Spleen (tissue), 11 donors: ENCODE results near the gene CDC42BPB. TPM values are rescaled to one million over a fixed set of nuclear protein-coding genes. Genes with fewer than 3 reads are reported as not detected.

Source experiments
- DNase-seq: peaks from one replicate; pipeline ENCODE4 v3.0.0-alpha.2; 2020
- H3K27ac ChIP-seq, 8 donors: fragments of 200-600 bp; sonication (generic) in 7 of 8; 1 replicate in 4 of 8; 2 replicates in 4 of 8; pipeline versions ENCODE4 v1.5.0 to v1.8.0; 2016 to 2021; ENCODE audit warnings: inconsistent platforms in 4 of 8, mild to moderate bottlenecking in 4 of 8, moderate library complexity in 1 of 8
- H3K27me3 ChIP-seq, 7 donors: fragments of 200-600 bp; sonication (generic) in 6 of 7; replicated peaks in 1 of 7; 1 replicate in 4 of 7; 2 replicates in 3 of 7; pipeline versions ENCODE4 v1.5.0 to v1.8.0; 2016 to 2021; ENCODE audit warnings: inconsistent platforms in 3 of 7, mild to moderate bottlenecking in 1 of 7
- H3K36me3 ChIP-seq, 6 donors: fragments of 200-600 bp; sonication (generic) in 5 of 6; 1 replicate in 4 of 6; 2 replicates in 2 of 6; pipeline versions ENCODE4 v1.5.0 to v1.8.0; 2016 to 2021; ENCODE audit warnings: inconsistent platforms in 2 of 6
- H3K4me1 ChIP-seq, 6 donors: fragments of 200-600 bp; sonication (generic) in 5 of 6; 1 replicate in 3 of 6; 2 replicates in 3 of 6; pipeline versions ENCODE4 v1.5.0 to v1.8.0; 2016 to 2021; ENCODE audit warnings: inconsistent platforms in 3 of 6
- H3K4me3 ChIP-seq, 8 donors: fragments of 200-600 bp; sonication (generic) in 7 of 8; 1 replicate in 4 of 8; 2 replicates in 4 of 8; pipeline versions ENCODE4 v1.5.0 to v1.8.0; 2016 to 2021; ENCODE audit warnings: inconsistent platforms in 4 of 8, mild to moderate bottlenecking in 4 of 8, moderate library complexity in 2 of 8
- H3K9me3 ChIP-seq, 8 donors: fragments of 200-600 bp; sonication (generic) in 7 of 8; 1 replicate in 4 of 8; 2 replicates in 4 of 8; pipeline versions ENCODE4 v1.5.0 to v1.8.0; 2016 to 2021; ENCODE audit warnings: inconsistent platforms in 4 of 8
- POLR2A ChIP-seq, 3 donors: fragments of 450-650 bp; IDR thresholded peaks; one replicate each; pipeline ENCODE4 v1.5.1; 2017; ENCODE audit warnings: antibody characterized with exemption in 3 of 3, mild to moderate bottlenecking in 1 of 3
- POLR2AphosphoS5 ChIP-seq, 3 donors: sonication (generic); formaldehyde crosslinking; IDR thresholded peaks; one replicate each; pipeline ENCODE4 v1.5.1; 2017; ENCODE audit warnings: antibody characterized with exemption in 3 of 3
- WGBS, 5 donors: extraction: QIAGEN DNeasy Blood & Tissue Kit in 3 of 5; methylation state at CpG; one replicate each; pipeline versions ENCODE4 v1.1.5 to v1.1.7; 2013 to 2018; 5-methylcytosine and 5-hydroxymethylcytosine counted together
- intact Hi-C: fragments of 100-400 bp; cut with DNase I; formaldehyde crosslinking; loops from one replicate; pipeline ENCODE4 v1.15.0; 2023; ENCODE audit warnings: low total_unique reads
- polyA plus RNA-seq, 3 donors: library from polyadenylated mRNA; stranded (reverse); fragments of 200-250 nt; gene quantifications; one replicate each; pipeline ENCODE4 v1.2.1, GENCODE V29; 2013
- total RNA-seq, 7 donors: library from RNA; depleted of rRNA in 3 of 7; stranded (reverse); fragments of >200 nt in 3 of 7; fragmentation: NEBNext Ultra II Directional in 4 of 7; extraction: Animal tissue kit (Norgen Biotek cat#: 25700) in 4 of 7; gene quantifications; one replicate each; pipeline versions ENCODE4 v1.1.0 to v1.2.1, GENCODE V29; 2016 to 2021
- TF ChIP-seq, protein P1 (sequence below), 11 experiments: fragments of 200-600 bp in 7 of 11; fragments of 450-650 bp in 4 of 11; sonication (generic) in 4 of 11; IDR thresholded peaks in 8 of 11; conservative IDR thresholded peaks in 3 of 11; 1 replicate in 7 of 11; 2 replicates in 4 of 11; pipeline versions ENCODE4 v1.4.0 to v1.8.0; 2016 to 2021; ENCODE audit warnings: antibody characterized with exemption in 11 of 11, inconsistent platforms in 4 of 11, mild to moderate bottlenecking in 1 of 11
- donor health status: healthy with polysubstance abuse.
- donor health status: DM: no; HTN: no; CAD: no; lungs with moderate emphysema.
- donor health status: DM: no; HTN: no; CAD: no.
- donor health status: Bipolar disorder and iron deficiency.
- donor health status: healthy.
- donor health status: DM: no; HTN: no; CAD: no.
- donor health status: DM: yes; HTN: yes; CAD: no.

The CDC42BPB gene
- total and polyA plus RNA-seq, 10 donors: 6.4 to 94.5 (median 77.8) TPM

DNA sequence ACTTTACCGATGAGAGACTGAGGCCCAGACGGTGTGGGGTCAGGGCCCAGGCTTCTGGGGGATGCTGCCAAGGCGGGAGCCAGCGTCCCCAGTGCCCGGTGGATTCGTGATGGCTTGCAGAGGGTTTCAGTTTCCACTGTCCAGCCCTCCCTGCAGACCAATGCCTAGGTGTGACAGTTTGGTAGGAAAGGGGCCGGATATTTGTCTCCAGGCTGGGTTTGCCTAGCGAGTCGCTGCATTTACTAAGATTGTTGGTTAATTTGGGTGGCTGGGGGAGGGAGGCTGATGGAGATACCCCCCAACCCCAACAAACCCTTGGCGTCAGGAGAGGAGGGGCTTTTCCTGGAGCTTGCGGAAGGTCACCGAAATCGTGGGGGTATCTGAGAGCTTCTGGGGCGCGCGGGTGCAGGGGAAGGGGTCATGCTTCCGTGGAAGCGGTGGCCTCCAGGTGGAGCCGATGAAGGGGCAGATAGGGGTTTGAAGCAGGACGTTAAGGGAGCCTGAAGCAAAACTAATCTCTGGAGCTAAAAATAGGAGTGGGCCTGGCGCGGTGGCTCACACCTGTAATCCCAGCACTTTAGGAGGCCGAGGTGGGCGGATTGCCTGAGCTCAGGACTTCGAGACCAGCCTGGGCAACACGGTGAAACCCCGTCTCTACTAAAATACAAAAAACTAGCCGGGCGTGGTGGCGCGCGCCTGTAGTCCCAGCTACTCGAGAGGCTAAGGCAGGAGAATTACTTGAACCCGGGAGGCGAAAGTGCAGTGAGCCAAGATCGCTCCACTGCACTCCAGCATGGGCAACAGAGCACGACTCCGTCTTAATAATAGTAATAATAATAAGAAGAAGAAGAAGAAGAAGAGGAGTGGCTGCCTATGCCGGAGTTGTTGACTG, 1.1 kb upstream of the CDC42BPB start:
- H3K27ac ChIP-seq: peak overlapping the region; percentile 60 to 90 (median 77)
- 51 to 53% (median 53%) methylated on average over 35 to 39 of the region's 39 CpGs for WGBS, 5 donors
- no peaks in the 10 kb centered on the region for H3K9me3 ChIP-seq
- H3K27me3 ChIP-seq: peaks cover 0 to 35% (median 2%) of the 10 kb centered on the region in 7 donors
- intact Hi-C loops: no loop called here
- H3K4me1 ChIP-seq: peaks cover 24 to 54% (median 42%) of the 10 kb centered on the region in 6 donors
- H3K4me3 ChIP-seq: peak overlapping the region; percentile 57 to 96 (median 78)
- DNase-seq: peak; percentile 64
- no peaks in the 10 kb centered on the region for H3K36me3 ChIP-seq
- TF ChIP-seq, protein P1, sequence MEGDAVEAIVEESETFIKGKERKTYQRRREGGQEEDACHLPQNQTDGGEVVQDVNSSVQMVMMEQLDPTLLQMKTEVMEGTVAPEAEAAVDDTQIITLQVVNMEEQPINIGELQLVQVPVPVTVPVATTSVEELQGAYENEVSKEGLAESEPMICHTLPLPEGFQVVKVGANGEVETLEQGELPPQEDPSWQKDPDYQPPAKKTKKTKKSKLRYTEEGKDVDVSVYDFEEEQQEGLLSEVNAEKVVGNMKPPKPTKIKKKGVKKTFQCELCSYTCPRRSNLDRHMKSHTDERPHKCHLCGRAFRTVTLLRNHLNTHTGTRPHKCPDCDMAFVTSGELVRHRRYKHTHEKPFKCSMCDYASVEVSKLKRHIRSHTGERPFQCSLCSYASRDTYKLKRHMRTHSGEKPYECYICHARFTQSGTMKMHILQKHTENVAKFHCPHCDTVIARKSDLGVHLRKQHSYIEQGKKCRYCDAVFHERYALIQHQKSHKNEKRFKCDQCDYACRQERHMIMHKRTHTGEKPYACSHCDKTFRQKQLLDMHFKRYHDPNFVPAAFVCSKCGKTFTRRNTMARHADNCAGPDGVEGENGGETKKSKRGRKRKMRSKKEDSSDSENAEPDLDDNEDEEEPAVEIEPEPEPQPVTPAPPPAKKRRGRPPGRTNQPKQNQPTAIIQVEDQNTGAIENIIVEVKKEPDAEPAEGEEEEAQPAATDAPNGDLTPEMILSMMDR (IDR thresholded peaks at IDR 0.05 in 8 of 11, conservative IDR thresholded peaks at IDR 0.05 in 3 of 11): no peak
- TF ChIP-seq POLR2A (IDR thresholded peaks at IDR 0.05): no peak

DNA sequence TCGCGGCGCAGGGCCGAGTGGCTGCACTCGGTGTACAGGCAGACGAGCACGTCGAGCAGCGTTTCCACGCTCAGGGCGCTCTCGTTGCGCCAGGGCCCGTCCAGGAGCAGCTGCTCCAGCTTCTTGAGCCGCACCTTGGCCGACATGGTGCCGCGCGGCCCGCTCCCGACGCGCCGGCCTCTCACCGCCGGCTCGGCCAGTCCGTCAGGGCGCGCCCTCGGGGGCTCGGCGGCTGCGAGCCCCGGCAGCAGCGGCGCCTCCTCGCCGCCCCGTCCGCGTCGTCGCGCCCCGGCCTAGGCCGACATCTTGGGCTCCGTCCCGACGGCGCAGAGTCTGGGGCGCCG, 349 bp downstream of the CDC42BPB start:
- DNase-seq: peak; percentile 85
- WGBS, 5 donors: 0 to 4% (median 1%) methylated on average over 13 to 53 of the region's 53 CpGs
- Histone ChIP-seq H3K27me3 (peaks cover 0 to 35% (median 2%) of the 10 kb centered on the region in 7 donors), H3K4me1 (peaks cover 24 to 66% (median 49%) of the 10 kb centered on the region in 6 donors), H3K36me3 (no peaks in the 10 kb centered on the region), H3K9me3 (no peaks in the 10 kb centered on the region), H3K4me3 (peak overlapping the region; percentile 75 to 96 (median 84)), H3K27ac (peak overlapping the region; percentile 60 to 93 (median 90))
- intact Hi-C loops: no loop called here
- TF ChIP-seq POLR2A (IDR thresholded peaks at IDR 0.05) (no peak), POLR2AphosphoS5 (IDR thresholded peaks at IDR 0.05) (no peak)
- TF ChIP-seq, protein P1 (IDR thresholded peaks at IDR 0.05 in 8 of 11, conservative IDR thresholded peaks at IDR 0.05 in 3 of 11): no peak

DNA sequence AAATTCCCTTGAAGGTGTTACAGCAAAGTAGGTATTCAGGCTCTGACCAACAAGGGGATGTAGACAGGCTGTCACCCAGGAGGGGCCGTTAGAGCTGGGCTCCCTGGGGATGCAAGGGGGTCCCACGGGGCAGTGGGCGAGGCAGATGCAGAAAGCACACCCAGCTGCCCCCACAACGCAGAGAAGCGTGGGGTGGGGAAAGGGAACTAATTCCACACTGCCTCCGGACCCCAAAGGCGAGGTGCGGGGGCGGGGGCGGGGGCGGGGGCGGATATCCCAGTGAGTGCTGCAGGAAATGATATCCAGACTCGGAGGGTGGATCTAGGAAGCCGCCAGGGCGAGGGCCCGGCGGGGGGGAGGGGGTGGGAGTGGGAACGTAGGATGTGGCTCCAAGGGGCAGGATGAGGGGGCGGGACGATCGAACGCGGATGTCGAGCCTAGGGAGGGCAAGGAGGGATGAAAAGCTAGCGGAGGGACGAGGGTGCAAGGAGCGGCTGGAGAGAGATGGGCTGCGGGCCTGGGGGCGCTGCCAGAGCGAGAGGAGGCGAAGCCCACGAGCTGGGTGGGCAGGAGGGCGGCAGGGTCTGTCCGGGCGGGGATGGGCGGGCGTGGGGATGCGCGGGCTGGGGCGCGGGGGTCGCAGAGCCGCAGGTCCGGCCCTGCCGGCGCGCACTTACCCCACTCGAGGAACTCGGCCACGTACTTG, 874 bp downstream of the CDC42BPB start:
- Histone ChIP-seq H3K27ac (peak overlapping the region; percentile 60 to 93 (median 90)), H3K27me3 (peaks cover 0 to 35% (median 2%) of the 10 kb centered on the region in 7 donors), H3K4me1 (peaks cover 24 to 70% (median 49%) of the 10 kb centered on the region in 6 donors), H3K9me3 (no peaks in the 10 kb centered on the region), H3K4me3 (peak overlapping the region; percentile 75 to 96 (median 84)), H3K36me3 (no peaks in the 10 kb centered on the region)
- DNase-seq: peak; percentile 86
- 2 to 6% (median 4%) methylated on average over 45 to 50 of the region's 50 CpGs for WGBS, 5 donors
- intact Hi-C loops: no loop called here
- TF ChIP-seq, protein P1 (IDR thresholded peaks at IDR 0.05 in 8 of 11, conservative IDR thresholded peaks at IDR 0.05 in 3 of 11): no peak
- TF ChIP-seq POLR2A (IDR thresholded peaks at IDR 0.05) (no peak), POLR2AphosphoS5 (IDR thresholded peaks at IDR 0.05) (peak in 1 of 3 donors; percentile 56)

DNA sequence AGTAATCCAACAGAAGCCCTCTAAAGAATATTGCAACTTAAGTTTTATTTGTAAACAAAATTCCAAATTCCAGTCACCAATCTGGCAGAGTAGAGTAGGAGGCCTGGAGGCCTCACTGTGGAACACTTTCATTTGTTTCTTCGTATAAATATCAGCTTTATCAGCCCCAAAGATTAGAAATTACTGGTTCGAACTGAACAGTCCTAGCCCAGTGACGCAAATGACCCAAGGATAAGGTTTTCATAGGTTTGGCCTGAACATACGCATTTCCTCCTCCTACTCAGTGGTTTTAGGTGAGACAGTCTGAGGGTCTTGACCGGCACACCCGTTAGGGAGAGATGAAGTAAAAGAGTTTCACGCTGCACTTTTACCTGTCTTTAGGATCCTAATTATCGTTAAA, 1.7 kb downstream of the CDC42BPB start:
- no peaks in the 10 kb centered on the region for H3K9me3 ChIP-seq
- peaks cover 0 to 32% (median 2%) of the 10 kb centered on the region in 7 donors for H3K27me3 ChIP-seq
- 57 to 81% (median 68%) methylated on average over 8 of the region's 8 CpGs for WGBS, 5 donors
- TF ChIP-seq POLR2AphosphoS5 (IDR thresholded peaks at IDR 0.05): no peak
- no peak for TF ChIP-seq POLR2A (IDR thresholded peaks at IDR 0.05)
- TF ChIP-seq, protein P1 (IDR thresholded peaks at IDR 0.05 in 8 of 11, conservative IDR thresholded peaks at IDR 0.05 in 3 of 11): no peak
- H3K4me3 ChIP-seq: peak overlapping the region; percentile 75 to 96 (median 84)
- peak overlapping the region; percentile 26 to 93 (median 90) for H3K27ac ChIP-seq
- intact Hi-C loops: no loop called here
- DNase-seq: no peak
- H3K4me1 ChIP-seq: peaks cover 24 to 78% (median 49%) of the 10 kb centered on the region in 6 donors
- no peaks in the 10 kb centered on the region for H3K36me3 ChIP-seq
